Endothelial cell of umbilical vein (primary cell): ENCODE results near the gene ETV6. TPM values are rescaled to one million over a fixed set of nuclear protein-coding genes. Genes with fewer than 3 reads are reported as not detected.

ENCODE experiments used
- BruUV-seq: library from RNA; stranded (reverse); fragments of 400-500 nt; replicated peaks from 2 replicates; lab custom pipeline; 2021; lab: Mats Ljungman, UMichigan
- CTCF ChIA-PET: fragments of 300-600, 350-600 bp; sonication (Branson Sonifier 250); formaldehyde crosslinking; loops from one replicate; lab custom pipeline; 2021; ENCODE audit warnings: antibody characterized with exemption, inconsistent platforms; lab: Charles Lee
- POLR2A ChIA-PET: fragments of 300-600, 350-600 bp; sonication (Branson Sonifier 250); formaldehyde crosslinking; loops from one replicate; lab custom pipeline; 2021; ENCODE audit warnings: antibody characterized with exemption, inconsistent platforms; lab: Charles Lee
- DNase-seq: peaks from one replicate; pipeline ENCODE4 v3.0.0-alpha.2; 2011; ENCODE audit warnings: low read depth, low spot score
- FAIRE-seq: peaks from 2 replicates; lab custom pipeline; 2011; peaks lifted over from hg19 to GRCh38; lab: Jason Lieb, UNC
- H2AFZ ChIP-seq: 2 replicates; pipeline ENCODE4 v1.6.0; 2012; ENCODE audit warnings: low read depth, low read length, control low read depth, inconsistent platforms
- H3K27ac ChIP-seq: 2 replicates; pipeline ENCODE4 v1.5.1; 2011; ENCODE audit warnings: low read depth, mild to moderate bottlenecking, control low read depth, low read length, moderate library complexity; ENCODE audit not compliant: insufficient read depth
- H3K27me3 ChIP-seq, 2 experiments: 2 replicates each; pipeline versions ENCODE4 v1.6.0 to v1.6.1; 2011; ENCODE audit warnings: low read length in 2 of 2, mixed read lengths in 1 of 2; ENCODE audit not compliant: control insufficient read depth in 2 of 2, insufficient read depth in 2 of 2
- H3K36me3 ChIP-seq, 2 experiments: 2 replicates in 1 of 2; 3 replicates in 1 of 2; pipeline ENCODE4 v1.5.1; 2011; ENCODE audit warnings: low read length in 2 of 2, mild to moderate bottlenecking in 1 of 2, moderate library complexity in 1 of 2; ENCODE audit not compliant: control insufficient read depth in 2 of 2, insufficient read depth in 2 of 2; ENCODE audit errors: extremely low read depth in 1 of 2
- H3K4me1 ChIP-seq: 3 replicates; pipeline ENCODE4 v1.5.1; 2011; ENCODE audit warnings: mild to moderate bottlenecking, low read length; ENCODE audit not compliant: control insufficient read depth, insufficient read depth; ENCODE audit errors: extremely low read depth
- H3K4me2 ChIP-seq: 2 replicates; pipeline ENCODE4 v1.6.1; 2011; ENCODE audit warnings: low read length, control low read depth, mixed read lengths; ENCODE audit not compliant: insufficient read depth
- H3K4me3 ChIP-seq, 3 experiments: fragments of 200-600 bp in 1 of 3; sonication (generic), shearing (Covaris generic) in 1 of 3; replicated peaks in 1 of 3; 2 replicates each; pipeline ENCODE4 v1.5.1; 2011 to 2016; ENCODE audit warnings: control low read depth in 3 of 3, low read length in 3 of 3, mild to moderate bottlenecking in 2 of 3, inconsistent platforms in 1 of 3, low read depth in 1 of 3, moderate library complexity in 1 of 3; ENCODE audit not compliant: insufficient read depth in 1 of 3
- H3K79me2 ChIP-seq: 2 replicates; pipeline ENCODE4 v1.6.0; 2012; ENCODE audit warnings: low read length, inconsistent platforms; ENCODE audit not compliant: control insufficient read depth, insufficient read depth
- H3K9ac ChIP-seq: replicated peaks from 2 replicates; pipeline ENCODE3; 2011; ENCODE audit warnings: low read length, control low read depth; ENCODE audit not compliant: insufficient read depth; ENCODE audit errors: extremely low read depth
- H3K9me1 ChIP-seq: replicated peaks from 3 replicates; pipeline ENCODE4 v1.6.0; 2011; ENCODE audit warnings: mild to moderate bottlenecking, low read length; ENCODE audit not compliant: control insufficient read depth, insufficient read depth; ENCODE audit errors: extremely low read depth
- H3K9me3 ChIP-seq: replicated peaks from 2 replicates; pipeline ENCODE4 v1.5.1; 2012; ENCODE audit warnings: low read length, inconsistent platforms; ENCODE audit not compliant: control insufficient read depth, insufficient read depth
- H4K20me1 ChIP-seq: replicated peaks from 2 replicates; pipeline ENCODE3; 2011; ENCODE audit warnings: mild to moderate bottlenecking, low read length; ENCODE audit not compliant: control insufficient read depth, insufficient read depth; ENCODE audit errors: extremely low read depth
- CTCF ChIP-seq, 2 donors: IDR thresholded peaks; 1 replicate in 1 of 2; 2 replicates in 1 of 2; pipeline ENCODE4 v1.5.1; 2011; ENCODE audit warnings: low read length in 2 of 2, mild to moderate bottlenecking in 2 of 2, moderate library complexity in 2 of 2, control low read depth in 1 of 2, inconsistent platforms in 1 of 2, low read depth in 1 of 2; ENCODE audit not compliant: insufficient read depth in 1 of 2; ENCODE audit errors: extremely low read depth in 1 of 2
- FOS ChIP-seq: IDR thresholded peaks from 2 replicates; pipeline ENCODE4 v1.6.1; 2011; ENCODE audit warnings: mild to moderate bottlenecking, low read length, moderate library complexity, borderline replicate concordance; ENCODE audit not compliant: insufficient read depth
- GATA2 ChIP-seq: IDR thresholded peaks from 2 replicates; pipeline ENCODE4 v1.7.0; 2011; ENCODE audit warnings: low read depth, mild to moderate bottlenecking, moderate library complexity, mixed read lengths, low read length; ENCODE audit not compliant: insufficient read length, insufficient read depth
- JUN ChIP-seq: IDR thresholded peaks from 2 replicates; pipeline ENCODE4 v1.6.1; 2011; ENCODE audit warnings: borderline replicate concordance, low read depth; ENCODE audit not compliant: insufficient read length, insufficient read depth
- MAX ChIP-seq: IDR thresholded peaks from 2 replicates; pipeline ENCODE4 v1.6.1; 2011; ENCODE audit not compliant: insufficient read depth, insufficient read length
- MYC ChIP-seq: IDR thresholded peaks from one replicate; pipeline ENCODE4 v1.6.1; 2011; ENCODE audit warnings: mild to moderate bottlenecking, low read depth, low read length
- POLR2A ChIP-seq: IDR thresholded peaks from 2 replicates; pipeline ENCODE4 v1.6.1; 2012; ENCODE audit warnings: low read depth, mild to moderate bottlenecking, control low read depth, low read length
- dilution Hi-C: fragments of 300-500 bp; cut with MboI; formaldehyde crosslinking; loops from one replicate; pipeline ENCODE4 v1.15.0; 2019; ENCODE audit warnings: low sequenced_read_pairs; ENCODE audit not compliant: extremely low pct_ligation_motif_present
- intact Hi-C: fragments of 100-400 bp; cut with micrococcal nuclease; formaldehyde crosslinking; loops from one replicate; pipeline ENCODE4 v1.10.0; 2022
- polyA plus RNA-seq, 4 experiments: library from polyadenylated mRNA; depleted of rRNA in 3 of 4; stranded (reverse) in 3 of 4; unstranded in 1 of 4; fragments of >200 nt; gene quantifications; 2 replicates each; pipeline versions ENCODE4 v1.2.1 to v1.2.3, GENCODE V29; 2011 to 2012; ENCODE audit warnings: missing spikeins in 1 of 4
- total RNA-seq: library from RNA; stranded (reverse); gene quantifications from 2 replicates; pipeline ENCODE4 v1.2.3, GENCODE V29; 2021

ETV6 gene
- total and polyA plus RNA-seq, 2 donors (not counting 3 experiments of a cell fraction or from before 2014, with no cell fraction given): 15.9 to 57.1 TPM

DNA sequence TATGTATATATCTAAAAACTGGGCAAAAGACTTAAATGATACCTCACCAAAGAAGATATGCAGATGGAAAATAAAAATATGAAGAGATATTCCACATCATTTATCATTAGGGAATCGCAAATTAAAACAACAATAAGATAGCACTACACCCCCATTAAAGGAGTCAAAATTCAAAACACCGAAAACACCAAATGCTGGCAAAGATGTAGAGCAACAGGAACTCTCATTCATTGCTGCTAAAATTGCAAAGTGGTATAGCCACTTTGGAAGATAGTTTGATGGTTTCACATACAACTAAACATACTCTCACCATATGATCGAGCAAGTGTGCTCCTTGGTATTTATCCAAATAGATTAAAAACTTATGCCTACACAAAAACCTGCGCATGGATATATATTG lies 289.7 kb downstream of the ETV6 start:
- Histone ChIP-seq H3K27ac (no peak overlapping the region), H3K9me3 (no peaks in the 10 kb centered on the region), H3K36me3 (no peaks in the 10 kb centered on the region), H4K20me1 (no peaks in the 10 kb centered on the region), H3K4me3 (no peak overlapping the region), H3K79me2 (no peaks in the 10 kb centered on the region), H3K9ac (no peak overlapping the region), H2AFZ (no peak overlapping the region), H3K4me2 (no peak overlapping the region), H3K4me1 (no peaks in the 10 kb centered on the region), H3K9me1 (no peaks in the 10 kb centered on the region), H3K27me3 (peaks cover 0 to under 1% of the 10 kb centered on the region in 2 experiments)
- DNase-seq: no peak
- no peak for FAIRE-seq
- ChIA-PET POLR2A (no interaction called here), CTCF (no interaction called here)
- dilution Hi-C loops (no loop called here), intact Hi-C loops (no loop called here)
- no TSS peak for BruUV-seq
- no peak for TF ChIP-seq MYC
- no peak for TF ChIP-seq POLR2A
- TF ChIP-seq CTCF (IDR thresholded peaks at IDR 0.05; ENCODE audit: extremely low read depth in 1 of 2, insufficient read depth in 1 of 2, low read depth in 1 of 2, low read length in 2 of 2): no peak
- TF ChIP-seq JUN: no peak
- TF ChIP-seq MAX: no peak
- TF ChIP-seq GATA2: no peak
- no peak for TF ChIP-seq FOS
